ENCODE results near the gene YWHAG.
A peak's percentile ranks its signal among the peaks of the same experiment; 100 is the strongest.
"Not testable (repeated sequence)": the region's sequence is repeated elsewhere in the genome, so short reads cannot be mapped to it uniquely, and the experiment has no call there.

YWHAG gene

GRCh38 chr7:76358481-76359110, at the start of gene YWHAG:
Gene YWHAG, minus strand, starts transcription at chr7:76358991. Its CDS starts 183 bp downstream, at chr7:76358808.
- H3K27ac ChIP-seq = peak within 1 kb of the TSS; percentile 98
- no peak for TF ChIP-seq CTCF (conservative IDR thresholded peaks at IDR 0.05)

GRCh38 chr7:76408121-76408560, 49.4 kb upstream of the YWHAG start:
- no peak for TF ChIP-seq CTCF (conservative IDR thresholded peaks at IDR 0.05)
- no peak overlapping the region for H3K27ac ChIP-seq

- TF ChIP-seq CTCF (conservative IDR thresholded peaks at IDR 0.05) = no peak
- no peak overlapping the region for H3K27ac ChIP-seq
Observed at GRCh38 chr7:76407718-76408117, 48.9 kb upstream of the YWHAG start.

- no peak for TF ChIP-seq CTCF (conservative IDR thresholded peaks at IDR 0.05)
- no peak overlapping the region for H3K27ac ChIP-seq
Observed at GRCh38 chr7:76405738-76406137, 46.9 kb upstream of the YWHAG start.

GRCh38 chr7:76403780-76404494, 45.1 kb upstream of the YWHAG start:
- H3K27ac ChIP-seq = no peak overlapping the region
- no peak for TF ChIP-seq CTCF (conservative IDR thresholded peaks at IDR 0.05)

- H3K27ac ChIP-seq = not testable (repeated sequence)
Observed at GRCh38 chr7:76403097-76403496, 44.3 kb upstream of the YWHAG start.

- TF ChIP-seq CTCF (conservative IDR thresholded peaks at IDR 0.05) = no peak
- no peak overlapping the region for H3K27ac ChIP-seq
Observed at GRCh38 chr7:76400248-76400647, 41.5 kb upstream of the YWHAG start.
